ENCODE measurements around the gene MIF. TPM values are rescaled to one million over a fixed set of nuclear protein-coding genes. Genes with fewer than 3 reads are reported as not detected.

Gene MIF
- total RNA-seq: 323 and 339 TPM in 2 replicates

DNA sequence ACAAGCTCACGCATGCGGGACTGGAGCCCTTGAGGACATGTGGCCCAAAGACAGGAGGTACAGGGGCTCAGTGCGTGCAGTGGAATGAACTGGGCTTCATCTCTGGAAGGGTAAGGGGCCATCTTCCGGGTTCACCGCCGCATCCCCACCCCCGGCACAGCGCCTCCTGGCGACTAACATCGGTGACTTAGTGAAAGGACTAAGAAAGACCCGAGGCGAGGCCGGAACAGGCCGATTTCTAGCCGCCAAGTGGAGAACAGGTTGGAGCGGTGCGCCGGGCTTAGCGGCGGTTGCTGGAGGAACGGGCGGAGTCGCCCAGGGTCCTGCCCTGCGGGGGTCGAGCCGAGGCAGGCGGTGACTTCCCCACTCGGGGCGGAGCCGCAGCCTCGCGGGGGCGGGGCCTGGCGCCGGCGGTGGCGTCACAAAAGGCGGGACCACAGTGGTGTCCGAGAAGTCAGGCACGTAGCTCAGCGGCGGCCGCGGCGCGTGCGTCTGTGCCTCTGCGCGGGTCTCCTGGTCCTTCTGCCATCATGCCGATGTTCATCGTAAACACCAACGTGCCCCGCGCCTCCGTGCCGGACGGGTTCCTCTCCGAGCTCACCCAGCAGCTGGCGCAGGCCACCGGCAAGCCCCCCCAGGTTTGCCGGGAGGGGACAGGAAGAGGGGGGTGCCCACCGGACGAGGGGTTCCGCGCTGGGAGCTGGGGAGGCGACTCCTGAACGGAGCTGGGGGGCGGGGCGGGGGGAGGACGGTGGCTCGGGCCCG lies at the start of gene MIF:
Gene MIF, plus strand, starts transcription at position 439 of the 765 bp plus-strand sequence. Its CDS starts 92 bp downstream, at position 531.

DNA sequence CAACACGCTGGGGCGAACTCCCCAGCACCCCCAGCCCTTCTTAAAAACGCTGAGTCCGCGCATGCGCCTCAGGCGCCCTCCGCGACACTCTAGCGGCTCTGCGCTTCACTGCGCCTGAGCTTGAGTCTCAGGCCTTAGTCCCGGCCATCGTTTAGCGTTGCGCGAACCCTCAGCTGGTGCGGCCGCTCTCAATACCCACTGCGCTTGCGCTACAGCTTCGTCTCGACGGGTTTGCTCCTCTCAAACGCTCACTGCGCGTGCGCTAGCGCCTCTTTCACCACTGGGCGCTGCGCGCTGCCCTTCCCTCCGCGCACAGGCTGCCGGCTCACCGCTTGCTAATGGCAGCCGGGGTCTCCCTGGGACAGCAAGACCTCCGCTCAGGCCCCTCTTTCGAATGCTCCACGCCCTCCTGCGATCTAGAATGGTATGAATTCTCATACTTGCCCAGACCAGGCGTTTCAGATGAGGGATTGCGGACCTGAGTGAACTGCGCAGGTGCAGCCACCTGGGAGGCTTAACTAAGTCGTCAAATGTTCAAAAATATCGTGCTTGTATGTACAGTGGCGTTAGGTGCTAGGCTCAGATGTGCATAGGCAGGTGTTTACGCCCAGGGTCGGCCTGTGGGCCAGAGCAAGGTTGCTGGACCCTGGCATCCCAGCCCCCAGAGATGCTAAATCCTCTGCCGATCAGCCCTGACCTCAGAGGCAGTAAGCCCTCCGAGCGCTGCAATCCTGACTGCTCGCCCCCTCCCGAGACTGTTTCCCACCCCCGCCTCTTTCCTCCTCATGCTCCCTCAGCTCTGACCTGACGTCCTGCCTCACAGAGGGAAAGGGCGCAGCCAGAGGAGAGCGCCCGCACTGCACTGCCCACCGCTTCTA lies 36.3 kb upstream of the MIF start, which contains the start of gene SLC2A11:
Gene SLC2A11, plus strand, starts transcription at position 270 of the 878 bp plus-strand sequence. Its CDS starts 125 bp downstream, at position 395.

Other genes starting within 250 kb of the MIF start
- gene RGL4, start 203.4 kb upstream of the MIF start, total RNA-seq: not detected in 2 replicates
- gene ZNF70, start 143.3 kb upstream of the MIF start, total RNA-seq: 3.1 and 4.0 TPM in 2 replicates
- not detected in 2 replicates for gene VPREB3, start 140.0 kb upstream of the MIF start, total RNA-seq
- gene C22orf15, start 131.4 kb upstream of the MIF start, total RNA-seq: 0.19 and 1.1 TPM in 2 replicates
- gene CHCHD10, start 126.4 kb upstream of the MIF start, total RNA-seq: 3.7 and 6.7 TPM in 2 replicates
- gene MMP11, start 121.5 kb upstream of the MIF start, total RNA-seq: 3.5 and 8.7 TPM in 2 replicates
- 15.5 and 33.5 TPM in 2 replicates for gene SMARCB1, start 107.4 kb upstream of the MIF start, total RNA-seq
- 0.56 and 1.3 TPM in 2 replicates for gene DERL3, start 55.4 kb upstream of the MIF start, total RNA-seq
- 10.7 and 13.5 TPM in 2 replicates for gene SLC2A11, start 36.5 kb upstream of the MIF start, total RNA-seq
- gene GSTT2B, start 66.8 kb downstream of the MIF start, total RNA-seq: 0.85 and 4.2 TPM in 2 replicates
- under 0.01 TPM in 1 of 2 replicates, not detected in the other for gene DDTL, start 72.5 kb downstream of the MIF start, total RNA-seq
- 127 and 135 TPM in 2 replicates for gene DDT, start 80.1 kb downstream of the MIF start, total RNA-seq
- gene GSTT2, start 85.8 kb downstream of the MIF start, total RNA-seq: 0.56 TPM in 1 of 2 replicates, not detected in the other
- not detected in 2 replicates for gene GSTT4, start 111.1 kb downstream of the MIF start, total RNA-seq
- 35.1 and 39.5 TPM in 2 replicates for gene CABIN1, start 116.9 kb downstream of the MIF start, total RNA-seq

All from regular cardiac myocyte (primary cell).